Natural killer cell (primary cell): ENCODE measurements around the gene GAS6. TPM values are rescaled to one million over a fixed set of nuclear protein-coding genes. Genes with fewer than 3 reads are reported as not detected.

ENCODE experiments used
- ATAC-seq, 3 donors: fragments of 150-1000 bp in 2 of 3; fragments of 200-7000 bp in 1 of 3; cut with Tn5 transposase; 1 replicate in 1 of 3; 2 replicates in 2 of 3; pipeline ENCODE4 v1.10.0; 2021; ENCODE audit warnings: mild to moderate bottlenecking in 2 of 3, moderate library complexity in 2 of 3
- DNase-seq, 2 donors: peaks; one replicate each; pipeline versions ENCODE4 v3.0.0 to v3.0.0-alpha.2; 2013 to 2021; ENCODE audit warnings: mixed read lengths in 1 of 2
- H3K27ac ChIP-seq: one replicate; pipeline ENCODE4 v1.5.1; 2013; ENCODE audit warnings: mild to moderate bottlenecking, low read length
- H3K27me3 ChIP-seq: one replicate; pipeline ENCODE4 v1.6.1; 2013; ENCODE audit warnings: low read length; ENCODE audit not compliant: control insufficient read depth, insufficient read depth
- H3K36me3 ChIP-seq: one replicate; pipeline ENCODE4 v1.6.1; 2013; ENCODE audit warnings: low read length; ENCODE audit not compliant: control insufficient read depth, insufficient read depth
- H3K4me1 ChIP-seq: one replicate; pipeline ENCODE4 v1.6.1; 2013; ENCODE audit warnings: low read length; ENCODE audit not compliant: control insufficient read depth, insufficient read depth
- H3K4me3 ChIP-seq: one replicate; pipeline ENCODE4 v1.5.1; 2013; ENCODE audit warnings: low read length
- H3K9me3 ChIP-seq: one replicate; pipeline ENCODE4 v1.6.1; 2013; ENCODE audit warnings: low read length; ENCODE audit not compliant: control insufficient read depth, insufficient read depth
- H3K27ac Mint-ChIP-seq, 2 donors: one replicate each; pipeline ENCODE4 v1.8.0; 2022; ENCODE audit warnings: mild to moderate bottlenecking in 2 of 2, mixed read lengths in 2 of 2, moderate library complexity in 1 of 2
- H3K27me3 Mint-ChIP-seq, 2 donors: one replicate each; pipeline ENCODE4 v1.8.0; 2022; ENCODE audit warnings: low read depth in 2 of 2, mixed read lengths in 2 of 2
- H3K36me3 Mint-ChIP-seq: one replicate; pipeline ENCODE4 v1.8.0; 2022; ENCODE audit warnings: mixed read lengths
- H3K4me1 Mint-ChIP-seq, 2 donors: one replicate each; pipeline ENCODE4 v1.8.0; 2022; ENCODE audit warnings: mixed read lengths in 2 of 2
- H3K4me3 Mint-ChIP-seq: one replicate; pipeline ENCODE4 v1.8.0; 2022; ENCODE audit warnings: mild to moderate bottlenecking, moderate library complexity, mixed read lengths
- H3K9me3 Mint-ChIP-seq, 2 donors: one replicate each; pipeline ENCODE4 v1.8.0; 2022; ENCODE audit warnings: mixed read lengths in 2 of 2
- CTCF ChIP-seq: fragments of 200-600 bp; IDR thresholded peaks from one replicate; pipeline ENCODE4 v1.8.0; 2022; ENCODE audit warnings: antibody characterized with exemption
- WGBS: methylation state at CpG from one replicate; pipeline ENCODE4 v1.1.7; 2013; ENCODE audit warnings: missing lambda C conversion rate; ENCODE audit not compliant: insufficient coverage; 5-methylcytosine and 5-hydroxymethylcytosine counted together
- intact Hi-C: fragments of 100-400 bp; cut with micrococcal nuclease; formaldehyde crosslinking; loops from one replicate; pipeline ENCODE4 v1.14.2; 2022
- total RNA-seq, 4 donors: library from RNA; stranded (reverse); fragments of 120-200 nt in 1 of 4; gene quantifications; one replicate each; pipeline versions ENCODE4 v1.2.3 to v1.2.4, GENCODE V29; 2013 to 2022

Gene GAS6
- total RNA-seq, 3 donors from 2014 or later (not counting 1 experiment from before 2014, with no cell fraction given): 0.40 to 1.4 (median 0.41) TPM

- Mint-ChIP-seq H3K27me3 (peaks cover 9 to 10% of the 10 kb centered on the region in 2 donors), H3K27ac (no peak overlapping the region), H3K4me1 (no peaks in the 10 kb centered on the region), H3K4me3 (no peak overlapping the region), H3K36me3 (no peaks in the 10 kb centered on the region), H3K9me3 (no peaks in the 10 kb centered on the region)
- DNase-seq: no peak
- intact Hi-C loops: no loop called here
- H3K27ac ChIP-seq: no peak overlapping the region
- 85% methylated on average over 6 of the region's 6 CpGs for WGBS
- no peaks in the 10 kb centered on the region for H3K36me3 ChIP-seq
- H3K4me3 ChIP-seq: no peak overlapping the region
- no peaks in the 10 kb centered on the region for H3K9me3 ChIP-seq
- H3K4me1 ChIP-seq: no peaks in the 10 kb centered on the region
- no peak for ATAC-seq
- no peaks in the 10 kb centered on the region for H3K27me3 ChIP-seq
- TF ChIP-seq CTCF: no peak
Observed at GRCh38 chr13:113789167-113789566, 74.7 kb downstream of the GAS6 start.

- intact Hi-C loops: no loop called here
- no peaks in the 10 kb centered on the region for H3K9me3 ChIP-seq
- no peak for DNase-seq
- TF ChIP-seq CTCF: no peak
- H3K4me3 Mint-ChIP-seq: no peak overlapping the region
- no peak overlapping the region for H3K27ac Mint-ChIP-seq
- H3K36me3 Mint-ChIP-seq: no peaks in the 10 kb centered on the region
- H3K27me3 Mint-ChIP-seq: peaks cover 11 to 12% of the 10 kb centered on the region in 2 donors
- no peak overlapping the region for H3K27ac ChIP-seq
- H3K4me1 ChIP-seq: no peaks in the 10 kb centered on the region
- H3K27me3 ChIP-seq: no peaks in the 10 kb centered on the region
- H3K36me3 ChIP-seq: no peaks in the 10 kb centered on the region
- no peaks in the 10 kb centered on the region for H3K9me3 Mint-ChIP-seq
- no peak overlapping the region for H3K4me3 ChIP-seq
- WGBS: 87% methylated on average over 31 of the region's 31 CpGs
- no peak for ATAC-seq
- no peaks in the 10 kb centered on the region for H3K4me1 Mint-ChIP-seq
Observed at GRCh38 chr13:113788413-113789135, 75.3 kb downstream of the GAS6 start.

- Mint-ChIP-seq H3K4me1 (no peaks in the 10 kb centered on the region), H3K36me3 (no peaks in the 10 kb centered on the region), H3K27me3 (peaks cover 15 to 18% of the 10 kb centered on the region in 2 donors), H3K4me3 (no peak overlapping the region), H3K27ac (no peak overlapping the region), H3K9me3 (no peaks in the 10 kb centered on the region)
- no peak for DNase-seq
- ATAC-seq: no peak
- no peak for TF ChIP-seq CTCF
- Histone ChIP-seq H3K27me3 (no peaks in the 10 kb centered on the region), H3K4me3 (no peak overlapping the region), H3K36me3 (no peaks in the 10 kb centered on the region), H3K4me1 (no peaks in the 10 kb centered on the region), H3K27ac (no peak overlapping the region), H3K9me3 (no peaks in the 10 kb centered on the region)
- WGBS: 81% methylated on average over 11 of the region's 12 CpGs
- intact Hi-C loops: no loop called here
Observed at GRCh38 chr13:113787694-113788093, 76.2 kb downstream of the GAS6 start.
